GM21390 (cell line): ENCODE data around the gene EGFL7.

Source experiments
- ATAC-seq: cut with Tn5 transposase; IDR thresholded peaks from one replicate; pipeline ENCODE4 v1.9.1; 2021; ENCODE audit not compliant: unreplicated experiment

EGFL7 gene

GRCh38 chr9:136671646-136672430 lies 9.1 kb downstream of the EGFL7 start:
- ATAC-seq: no peak

DNA sequence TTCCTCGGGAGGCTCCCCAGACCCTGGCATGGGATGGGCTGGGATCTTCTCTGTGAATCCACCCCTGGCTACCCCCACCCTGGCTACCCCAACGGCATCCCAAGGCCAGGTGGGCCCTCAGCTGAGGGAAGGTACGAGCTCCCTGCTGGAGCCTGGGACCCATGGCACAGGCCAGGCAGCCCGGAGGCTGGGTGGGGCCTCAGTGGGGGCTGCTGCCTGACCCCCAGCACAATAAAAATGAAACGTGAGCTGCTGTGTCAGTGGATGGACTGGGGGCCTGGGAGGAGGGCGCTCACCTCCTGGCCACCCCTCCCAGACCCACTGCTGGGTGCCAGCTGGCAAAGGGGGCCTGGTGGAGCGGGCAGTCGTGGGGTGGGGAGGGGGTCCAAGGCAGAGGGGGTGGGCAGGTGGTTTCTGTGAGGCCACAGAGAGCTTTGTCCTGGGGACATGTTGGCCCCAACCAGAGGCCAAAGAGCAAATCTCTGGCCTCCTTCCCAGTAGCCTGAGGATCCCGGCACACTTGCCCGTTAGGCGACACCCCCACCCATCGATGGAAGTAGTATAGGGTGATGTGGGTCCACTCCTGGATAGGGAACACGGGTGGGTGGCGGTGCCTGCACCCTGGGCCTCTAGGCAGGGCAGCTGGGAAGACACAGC lies 9.8 kb downstream of the EGFL7 start:
- no peak for ATAC-seq

GRCh38 chr9:136673088-136673974 lies 10.6 kb downstream of the EGFL7 start:
- ATAC-seq: no peak

DNA sequence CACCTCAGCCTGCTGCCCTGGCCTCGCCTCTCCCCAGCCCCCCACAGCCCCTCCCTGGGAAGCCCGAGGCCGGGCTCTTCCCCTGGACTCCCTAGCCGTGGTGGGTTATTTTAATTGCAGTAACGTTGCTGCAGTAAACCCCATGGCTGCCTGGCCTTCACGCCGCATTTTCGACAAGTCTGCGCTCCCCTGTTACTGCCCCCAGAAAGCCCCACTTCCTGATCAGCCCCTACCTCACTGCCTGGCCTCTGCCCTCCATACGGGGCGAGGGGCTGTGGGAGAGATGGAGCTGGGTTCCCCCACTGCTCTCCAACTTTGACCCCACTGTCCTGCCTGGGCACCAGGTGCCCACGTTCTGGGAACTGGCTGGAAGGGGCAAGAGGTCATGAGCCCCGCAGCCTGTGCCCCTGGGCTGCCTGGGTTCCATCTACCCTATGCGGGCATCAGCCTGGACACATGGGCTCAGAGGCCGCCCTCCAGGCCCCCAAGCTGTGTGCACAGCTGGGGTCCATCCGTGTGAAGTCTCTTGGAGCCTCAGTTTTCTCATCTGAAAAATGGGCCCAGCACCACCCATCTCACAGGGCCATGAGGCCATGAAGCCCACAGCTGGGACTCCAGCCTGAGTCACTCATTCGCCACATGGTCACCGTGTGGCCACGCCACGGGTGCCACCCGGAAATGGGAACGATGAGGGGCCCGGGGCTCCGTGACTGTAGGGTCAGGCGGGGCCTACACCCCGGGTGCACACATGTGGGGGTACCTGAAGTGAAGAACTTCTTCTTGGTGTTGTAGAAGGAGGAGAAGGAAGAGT lies 11.5 kb downstream of the EGFL7 start:
- ATAC-seq: no peak

DNA sequence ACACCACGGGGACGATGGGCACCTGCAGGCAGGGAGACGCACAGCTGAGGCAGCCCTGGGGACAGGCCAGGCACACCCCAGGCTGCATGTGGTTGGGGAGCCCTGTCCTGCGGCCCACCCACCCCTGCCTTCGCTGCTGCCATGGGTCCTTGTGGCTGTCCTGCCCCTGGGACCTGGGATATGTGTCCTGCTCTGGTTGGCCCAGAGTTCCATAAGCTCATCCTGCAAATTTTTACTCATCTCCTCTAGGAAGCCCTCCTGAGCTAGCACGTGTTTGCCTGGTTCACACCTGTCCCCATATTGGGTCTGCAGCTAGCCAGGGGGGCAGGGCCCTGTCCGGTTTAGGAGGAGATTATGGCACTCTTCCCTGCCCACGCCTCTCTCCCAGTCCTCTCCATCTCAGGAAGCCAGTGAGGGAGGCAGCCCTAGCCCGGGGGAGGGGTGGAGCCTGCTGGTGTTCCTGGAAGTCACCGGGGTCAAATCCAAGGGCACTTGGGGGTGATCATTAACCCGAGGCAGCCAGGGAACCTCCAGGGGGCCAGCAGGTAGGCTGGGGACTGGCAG lies 12.2 kb downstream of the EGFL7 start:
- no peak for ATAC-seq

DNA sequence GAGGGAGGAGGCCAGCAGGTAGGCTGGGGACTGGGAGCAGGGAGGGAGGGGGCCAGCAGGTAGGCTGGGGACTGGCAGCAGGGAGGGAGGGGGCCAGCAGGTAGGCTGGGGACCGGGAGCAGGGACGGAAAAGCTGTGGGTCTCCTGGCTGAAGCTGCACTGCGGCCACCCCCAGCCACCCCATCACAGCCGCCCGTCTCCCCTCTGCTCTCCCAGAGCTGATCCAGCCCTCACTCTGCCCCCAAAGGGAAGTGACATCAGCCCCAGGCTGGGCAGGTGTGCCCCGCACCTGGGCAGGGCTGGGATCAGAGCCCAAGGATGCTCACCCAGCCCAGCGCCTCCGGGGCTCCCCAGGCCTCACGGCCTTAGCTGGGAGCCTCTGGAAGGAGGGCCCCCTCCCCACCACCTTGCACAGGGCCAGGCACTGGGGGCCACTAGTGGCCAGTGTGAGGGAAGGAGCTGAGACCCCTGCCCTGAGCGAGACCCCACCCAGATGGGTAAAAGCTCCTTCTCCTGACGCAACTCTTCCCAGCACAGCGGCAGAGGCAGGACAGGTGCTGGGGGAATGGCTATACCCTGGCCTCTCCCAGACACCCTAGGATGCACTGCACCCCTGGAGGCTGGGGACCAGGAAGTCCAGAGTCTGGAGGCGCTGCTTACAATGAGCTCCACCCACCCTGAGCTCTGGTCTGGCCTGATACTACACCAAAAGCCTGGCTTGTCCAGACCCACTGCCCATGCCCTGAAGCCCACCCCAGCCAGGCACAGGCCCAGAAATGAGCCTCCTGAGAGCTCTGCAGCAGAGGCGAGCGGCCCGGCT lies 13.0 kb downstream of the EGFL7 start:
- no peak for ATAC-seq

- ATAC-seq: no peak
Measured at GRCh38 chr9:136676297-136676794, 13.6 kb downstream of the EGFL7 start.

- ATAC-seq: no peak
Measured at GRCh38 chr9:136676920-136677686, 14.4 kb downstream of the EGFL7 start.

DNA sequence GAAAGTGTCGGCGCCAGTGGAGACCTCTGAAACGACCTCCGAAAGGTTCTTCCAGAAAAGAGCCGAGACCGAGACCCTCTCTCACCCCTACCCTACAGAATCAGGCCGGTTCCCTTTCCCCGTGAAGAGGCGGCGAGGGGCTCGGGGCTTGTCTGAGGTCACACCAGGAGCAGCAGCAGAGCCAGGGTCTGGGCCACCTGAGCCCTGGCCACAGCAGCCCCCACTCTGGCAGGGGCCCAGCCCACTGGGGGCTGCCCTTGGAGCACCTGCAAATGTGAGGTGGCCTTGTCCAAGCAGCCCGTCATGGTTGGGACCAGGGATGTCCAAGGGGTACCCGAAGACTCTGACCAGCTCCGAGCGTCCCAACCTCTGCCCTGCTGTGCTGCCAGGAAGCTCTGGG lies 15.3 kb downstream of the EGFL7 start:
- no peak for ATAC-seq

DNA sequence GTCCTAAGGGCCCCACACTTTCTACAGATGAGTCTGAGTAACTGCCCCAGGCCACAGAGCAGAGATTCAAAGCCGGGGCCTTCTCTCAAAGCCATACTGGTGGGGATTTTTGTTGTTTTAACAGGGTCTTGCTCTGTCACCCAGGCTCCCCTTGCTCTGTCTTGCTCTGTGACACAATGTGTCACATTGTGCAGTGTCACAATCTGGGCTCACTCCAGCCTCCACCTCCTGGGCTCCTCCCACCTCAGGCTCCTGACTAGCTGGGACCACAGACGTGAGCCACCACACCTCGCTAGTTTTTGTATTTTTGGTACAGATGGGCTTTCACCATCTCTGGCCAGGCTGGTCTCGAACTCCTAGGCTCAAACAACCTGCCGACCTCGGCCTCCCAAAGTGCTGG lies 15.9 kb downstream of the EGFL7 start:
- no peak for ATAC-seq

GRCh38 chr9:136679431-136679941 lies 16.8 kb downstream of the EGFL7 start:
- ATAC-seq: no peak

- ATAC-seq: no peak
Measured at GRCh38 chr9:136681029-136681428, 18.3 kb downstream of the EGFL7 start.

- no peak for ATAC-seq
Measured at GRCh38 chr9:136681945-136682699, 19.4 kb downstream of the EGFL7 start.

DNA sequence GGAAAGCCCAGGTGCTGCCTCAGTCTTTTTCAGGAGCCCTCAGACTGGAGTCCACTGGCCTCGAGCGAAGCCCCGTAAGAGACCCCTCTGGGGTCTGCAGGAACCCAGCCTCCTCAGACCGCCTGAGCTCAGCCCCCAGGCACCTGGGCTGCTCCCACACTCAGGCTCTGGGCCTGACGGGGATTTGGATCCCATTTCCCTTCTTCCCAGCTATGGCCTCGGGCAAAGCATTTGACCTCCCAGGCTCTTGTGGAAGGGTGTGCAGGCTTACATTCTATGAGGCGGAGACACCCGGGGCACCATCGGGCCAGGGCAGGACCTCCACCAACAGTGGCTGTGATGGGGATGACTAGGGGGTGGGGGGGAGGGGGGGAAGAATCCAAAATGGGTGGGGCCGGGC lies 20.0 kb downstream of the EGFL7 start:
- no peak for ATAC-seq

- no peak for ATAC-seq
Measured at GRCh38 chr9:136683173-136683745, 20.5 kb downstream of the EGFL7 start.

GRCh38 chr9:136683755-136684154 lies 21.0 kb downstream of the EGFL7 start:
- ATAC-seq: no peak

GRCh38 chr9:136684339-136684738 lies 21.6 kb downstream of the EGFL7 start:
- no peak for ATAC-seq
